Astrocyte (in vitro differentiated cells and primary cell): ENCODE data around the gene DIAPH1. TPM values are rescaled to one million over a fixed set of nuclear protein-coding genes. Genes with fewer than 3 reads are reported as not detected.

Experiments
- DNase-seq: peaks from one replicate; pipeline ENCODE4 v3.0.0-alpha.2; 2010; ENCODE audit warnings: low read depth
- FAIRE-seq: peaks from 2 replicates; lab custom pipeline; 2011; peaks lifted over from hg19 to GRCh38; lab: Jason Lieb, UNC
- H2AFZ ChIP-seq: 2 replicates; pipeline ENCODE4 v1.6.0; 2012; ENCODE audit warnings: low read depth, low read length, inconsistent platforms
- H3K27ac ChIP-seq: 2 replicates; pipeline ENCODE4 v1.5.1; 2011; ENCODE audit warnings: low read depth, low read length, inconsistent platforms
- H3K27me3 ChIP-seq: 2 replicates; pipeline ENCODE4 v1.6.0; 2011; ENCODE audit warnings: low read length, inconsistent platforms; ENCODE audit not compliant: insufficient read depth
- H3K36me3 ChIP-seq: 2 replicates; pipeline ENCODE4 v1.5.1; 2011; ENCODE audit warnings: low read length, inconsistent platforms; ENCODE audit not compliant: insufficient read depth
- H3K4me1 ChIP-seq: 2 replicates; pipeline ENCODE4 v1.5.1; 2011; ENCODE audit warnings: low read length, inconsistent platforms; ENCODE audit not compliant: insufficient read depth
- H3K4me2 ChIP-seq: 2 replicates; pipeline ENCODE4 v1.6.0; 2012; ENCODE audit warnings: low read length, inconsistent platforms
- H3K4me3 ChIP-seq: 2 replicates; pipeline ENCODE4 v1.5.1; 2011; ENCODE audit warnings: low read depth, mild to moderate bottlenecking, low read length, inconsistent platforms; ENCODE audit not compliant: insufficient read depth
- H3K79me2 ChIP-seq: 2 replicates; pipeline ENCODE4 v1.6.0; 2012; ENCODE audit warnings: mild to moderate bottlenecking, low read length, inconsistent platforms; ENCODE audit not compliant: insufficient read depth
- H3K9ac ChIP-seq: 2 replicates; pipeline ENCODE4 v1.6.0; 2012; ENCODE audit warnings: mild to moderate bottlenecking, low read length, inconsistent platforms
- H3K9me3 ChIP-seq: 2 replicates; pipeline ENCODE4 v1.5.1; 2012; ENCODE audit warnings: low read depth, mild to moderate bottlenecking, low read length, inconsistent platforms; ENCODE audit not compliant: insufficient read depth
- H4K20me1 ChIP-seq: 2 replicates; pipeline ENCODE4 v1.6.0; 2012; ENCODE audit warnings: low read length, inconsistent platforms; ENCODE audit not compliant: insufficient read depth
- H3K27ac Mint-ChIP-seq: one replicate; pipeline ENCODE4 v1.8.0; 2021; ENCODE audit warnings: mild to moderate bottlenecking, mixed read lengths; ENCODE audit not compliant: unreplicated experiment
- H3K27me3 Mint-ChIP-seq: one replicate; pipeline ENCODE4 v1.8.0; 2021; ENCODE audit warnings: low read depth, mixed read lengths; ENCODE audit not compliant: unreplicated experiment
- H3K36me3 Mint-ChIP-seq: one replicate; pipeline ENCODE4 v1.8.0; 2021; ENCODE audit warnings: low read depth, mixed read lengths; ENCODE audit not compliant: unreplicated experiment
- H3K4me1 Mint-ChIP-seq: one replicate; pipeline ENCODE4 v1.8.0; 2021; ENCODE audit warnings: low read depth, mixed read lengths; ENCODE audit not compliant: unreplicated experiment
- H3K4me3 Mint-ChIP-seq: one replicate; pipeline ENCODE4 v1.8.0; 2021; ENCODE audit warnings: mild to moderate bottlenecking, moderate library complexity, mixed read lengths; ENCODE audit not compliant: unreplicated experiment
- H3K9me3 Mint-ChIP-seq: one replicate; pipeline ENCODE4 v1.8.0; 2021; ENCODE audit warnings: mild to moderate bottlenecking, mixed read lengths; ENCODE audit not compliant: unreplicated experiment
- CTCF ChIP-seq: IDR thresholded peaks from 2 replicates; pipeline ENCODE4 v1.5.1; 2011; ENCODE audit warnings: low read depth, mild to moderate bottlenecking, inconsistent platforms, low read length, moderate library complexity; ENCODE audit not compliant: insufficient read depth
- EZH2 ChIP-seq: IDR thresholded peaks from 2 replicates; pipeline ENCODE4 v1.6.1; 2012; ENCODE audit warnings: mild to moderate bottlenecking, low read length, inconsistent platforms; ENCODE audit not compliant: insufficient read depth
- total RNA-seq: library from RNA; stranded (reverse); gene quantifications from 2 replicates; pipeline ENCODE4 v1.2.1, GENCODE V29; 2021

DIAPH1 gene
- total RNA-seq, 1 donor from 2014 or later = 78.8 TPM

GRCh38 chr5:141632650-141633049 lies 13.8 kb upstream of the DIAPH1 start:
- Histone ChIP-seq H2AFZ (no peak overlapping the region), H3K36me3 (peaks cover 11% of the 10 kb centered on the region), H3K79me2 (peaks cover 63% of the 10 kb centered on the region), H3K9ac (no peak overlapping the region), H3K4me2 (no peak overlapping the region), H4K20me1 (peaks cover 65% of the 10 kb centered on the region), H3K4me3 (no peak overlapping the region), H3K4me1 (peaks cover 18% of the 10 kb centered on the region), H3K27me3 (no peaks in the 10 kb centered on the region), H3K9me3 (no peaks in the 10 kb centered on the region), H3K27ac (no peak overlapping the region)
- Mint-ChIP-seq H3K4me3 (no peak overlapping the region), H3K27ac (no peak overlapping the region), H3K4me1 (peaks cover 14% of the 10 kb centered on the region), H3K27me3 (no peaks in the 10 kb centered on the region), H3K9me3 (no peaks in the 10 kb centered on the region), H3K36me3 (peaks cover 17% of the 10 kb centered on the region)
- TF ChIP-seq CTCF = no peak
- no peak for TF ChIP-seq EZH2
- FAIRE-seq (no peak), DNase-seq (no peak)

- Histone ChIP-seq H3K4me2 (no peak overlapping the region), H3K27ac (no peak overlapping the region), H3K4me1 (peaks cover 6% of the 10 kb centered on the region), H3K9me3 (no peaks in the 10 kb centered on the region), H2AFZ (no peak overlapping the region), H4K20me1 (peaks cover 59% of the 10 kb centered on the region), H3K9ac (no peak overlapping the region), H3K27me3 (no peaks in the 10 kb centered on the region), H3K36me3 (peaks cover 17% of the 10 kb centered on the region), H3K4me3 (no peak overlapping the region), H3K79me2 (peaks cover 53% of the 10 kb centered on the region)
- H3K4me3 Mint-ChIP-seq = no peak overlapping the region
- no peak for DNase-seq
- H3K27me3 Mint-ChIP-seq = no peaks in the 10 kb centered on the region
- H3K9me3 Mint-ChIP-seq = no peaks in the 10 kb centered on the region
- TF ChIP-seq CTCF = no peak
- no peak for TF ChIP-seq EZH2
- H3K27ac Mint-ChIP-seq = no peak overlapping the region
- H3K4me1 Mint-ChIP-seq = peaks cover 15% of the 10 kb centered on the region
- H3K36me3 Mint-ChIP-seq = peaks cover 24% of the 10 kb centered on the region
- no peak for FAIRE-seq
Measured at GRCh38 chr5:141630570-141631140, 11.9 kb upstream of the DIAPH1 start.

DNA sequence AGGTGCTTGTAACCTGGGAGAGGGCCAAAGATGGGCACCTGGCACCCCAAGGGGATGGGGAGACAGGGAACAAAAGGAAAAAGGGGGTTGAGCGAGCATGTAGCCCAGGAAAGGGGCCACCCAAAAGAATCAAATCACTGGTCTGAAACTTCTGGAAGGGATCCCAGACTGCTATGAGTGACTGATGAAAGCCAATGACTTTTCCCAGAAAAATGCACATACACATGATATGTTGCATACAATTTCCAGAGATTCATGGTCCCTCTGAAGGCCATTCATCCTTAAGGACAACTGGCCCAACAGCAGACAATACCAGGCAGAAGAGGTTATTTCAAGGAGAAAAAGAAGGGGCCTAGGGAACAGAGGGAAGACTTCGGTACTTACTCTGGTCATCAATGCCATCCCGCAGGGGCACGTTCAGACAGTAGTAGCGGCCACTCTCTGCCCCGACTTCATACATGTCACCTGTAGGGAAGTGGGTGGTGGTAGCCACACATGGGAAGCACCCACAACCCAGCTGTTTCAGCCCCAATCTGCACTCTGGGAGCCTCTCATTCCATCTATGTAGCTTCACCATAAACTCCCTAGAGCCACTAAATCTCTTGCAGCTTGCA lies 9.5 kb upstream of the DIAPH1 start:
- Histone ChIP-seq H3K79me2 (peaks cover 30% of the 10 kb centered on the region), H3K36me3 (peaks cover 32% of the 10 kb centered on the region), H4K20me1 (peaks cover 41% of the 10 kb centered on the region), H3K27ac (no peak overlapping the region), H3K4me3 (no peak overlapping the region), H3K9me3 (no peaks in the 10 kb centered on the region), H3K4me2 (no peak overlapping the region), H2AFZ (no peak overlapping the region), H3K4me1 (no peaks in the 10 kb centered on the region), H3K27me3 (no peaks in the 10 kb centered on the region), H3K9ac (no peak overlapping the region)
- peaks cover 22% of the 10 kb centered on the region for H3K36me3 Mint-ChIP-seq
- FAIRE-seq (no peak), DNase-seq (no peak)
- no peaks in the 10 kb centered on the region for H3K27me3 Mint-ChIP-seq
- H3K4me1 Mint-ChIP-seq = peaks cover 5% of the 10 kb centered on the region
- peak overlapping the region; percentile 12 for H3K4me3 Mint-ChIP-seq
- TF ChIP-seq CTCF (no peak), EZH2 (no peak)
- H3K9me3 Mint-ChIP-seq = no peaks in the 10 kb centered on the region
- H3K27ac Mint-ChIP-seq = no peak overlapping the region
